SH-SY5Y (cell line): ENCODE data around the gene F10.

Experiments
- GATA2 ChIP-seq: IDR thresholded peaks from 2 replicates; pipeline ENCODE4 v1.6.1; 2011; ENCODE audit warnings: mild to moderate bottlenecking, low read depth, low read length
- GATA3 ChIP-seq: IDR thresholded peaks from 2 replicates; pipeline ENCODE4 v1.6.1; 2011; ENCODE audit warnings: low read depth, mild to moderate bottlenecking, low read length, moderate library complexity

DNA sequence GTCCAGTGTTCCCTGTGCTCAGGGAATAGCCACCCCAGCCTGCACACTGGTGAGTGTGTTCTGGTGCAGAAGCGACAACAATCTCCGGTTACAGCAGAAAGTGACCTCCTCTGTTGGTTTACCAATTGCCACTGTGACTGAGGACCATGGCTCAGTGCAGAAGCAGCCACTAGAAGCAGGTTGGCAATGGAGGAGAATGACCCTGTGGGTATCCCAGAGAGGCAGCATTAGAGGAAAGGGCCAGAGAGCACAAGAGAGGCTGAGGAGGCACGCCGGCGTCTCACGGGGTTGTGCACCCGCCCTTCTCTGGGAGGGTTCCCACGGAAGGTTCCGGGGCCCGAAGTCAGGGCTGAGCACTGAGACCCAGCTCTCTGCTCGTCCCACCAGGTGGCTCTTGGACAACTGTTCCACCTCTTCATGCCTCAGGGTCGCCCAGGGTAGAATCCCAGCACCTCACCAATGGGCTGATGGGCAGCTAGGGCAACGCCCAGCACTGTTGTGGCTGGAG is 49.9 kb downstream of the F10 start:
- TF ChIP-seq GATA3 (no peak), GATA2 (no peak)
